ENCODE data around the gene CAPNS2. TPM values are rescaled to one million over a fixed set of nuclear protein-coding genes. Genes with fewer than 3 reads are reported as not detected.

Gene CAPNS2
- total and polyA plus RNA-seq, 9 of the 15 experiments (the other 6 are each of a cell fraction or from before 2014, with no cell fraction given): 0.12 to 0.65 (median 0.24) TPM; not detected in 2

- in situ Hi-C loops (cut with MboI): no loop called here
These were observed 26.3 kb upstream of the CAPNS2 start for GRCh38 chr16:55540221-55540620.

More at GRCh38 chr16:55540221-55540620, 26.3 kb upstream of the CAPNS2 start:
- no peak overlapping the region for H3K9ac ChIP-seq (ENCODE audit: insufficient read depth in 1 of 2, low read depth in 2 of 2, low read length in 2 of 2)
- no peak overlapping the region for H2AFZ ChIP-seq (ENCODE audit: low read depth, low read length)
- H3K4me1 ChIP-seq (replicated peaks in 1 of 2; ENCODE audit: control insufficient read depth in 2 of 2, insufficient read depth in 2 of 2, low read length in 2 of 2): no peaks in the 10 kb centered on the region
- H3K36me3 ChIP-seq (ENCODE audit: control insufficient read depth, insufficient read depth, low read length): no peaks in the 10 kb centered on the region
- CTCF ChIA-PET (ENCODE audit: low intra/inter-chr PET ratio): interaction anchor here (1.9 kb wide), 1 partner anchor 75 kb away, joined by 7 read pairs; no protein-coding TSS in a partner anchor
- no peak overlapping the region for H3K4me2 ChIP-seq (ENCODE audit: insufficient read depth, low read length)
- 83% methylated on average over 1 of the region's 1 CpG for WGBS (ENCODE audit: insufficient coverage, low coverage, missing lambda C conversion rate)
- POLR2A ChIA-PET: no interaction called here
- no peaks in the 10 kb centered on the region for H3K79me2 ChIP-seq (ENCODE audit: control insufficient read depth, insufficient read depth, low read length)
- H4K20me1 ChIP-seq (replicated peaks; ENCODE audit: control insufficient read depth, insufficient read depth, low read length): peaks cover 3% of the 10 kb centered on the region; the same call in 1 of the 2 replicates
- no peak overlapping the region for H3K4me3 ChIP-seq
- ATAC-seq (no peak), FAIRE-seq (no peak), DNase-seq (ENCODE audit: extremely low read depth in 1 of 4, low spot score in 3 of 4) (no peak)
- no peaks in the 10 kb centered on the region for H3K27me3 ChIP-seq (ENCODE audit: control insufficient read depth in 2 of 2, insufficient read depth in 2 of 2, low read length in 2 of 2)
- no peaks in the 10 kb centered on the region for H3K9me3 ChIP-seq (replicated peaks; ENCODE audit: control insufficient read depth, insufficient read depth, low read depth, low read length)
- H3K9me1 ChIP-seq (ENCODE audit: control insufficient read depth, insufficient read depth, low read length): no peaks in the 10 kb centered on the region
- intact Hi-C loops (cut with micrococcal nuclease): no loop called here
- TF ChIP-seq SIN3B (IDR thresholded peaks at IDR 0.05; ENCODE audit: low read depth): no peak
- TF ChIP-seq TAF15 (IDR thresholded peaks at IDR 0.05; ENCODE audit: low read depth, low read length): no peak
- no peak for TF ChIP-seq MAFF (IDR thresholded peaks at IDR 0.05; ENCODE audit: low read length)
- TF ChIP-seq GABPB2 (CRISPR knock-in tag; conservative IDR thresholded peaks at IDR 0.05): no peak
- TF ChIP-seq, protein P1, sequence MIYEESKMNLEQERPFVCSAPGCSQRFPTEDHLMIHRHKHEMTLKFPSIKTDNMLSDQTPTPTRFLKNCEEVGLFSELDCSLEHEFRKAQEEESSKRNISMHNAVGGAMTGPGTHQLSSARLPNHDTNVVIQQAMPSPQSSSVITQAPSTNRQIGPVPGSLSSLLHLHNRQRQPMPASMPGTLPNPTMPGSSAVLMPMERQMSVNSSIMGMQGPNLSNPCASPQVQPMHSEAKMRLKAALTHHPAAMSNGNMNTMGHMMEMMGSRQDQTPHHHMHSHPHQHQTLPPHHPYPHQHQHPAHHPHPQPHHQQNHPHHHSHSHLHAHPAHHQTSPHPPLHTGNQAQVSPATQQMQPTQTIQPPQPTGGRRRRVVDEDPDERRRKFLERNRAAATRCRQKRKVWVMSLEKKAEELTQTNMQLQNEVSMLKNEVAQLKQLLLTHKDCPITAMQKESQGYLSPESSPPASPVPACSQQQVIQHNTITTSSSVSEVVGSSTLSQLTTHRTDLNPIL (CRISPR knock-in tag; IDR thresholded peaks at IDR 0.05): no peak
- TF ChIP-seq ATF7 (IDR thresholded peaks at IDR 0.05): no peak
- no peak for TF ChIP-seq MTA1 (IDR thresholded peaks at IDR 0.05; ENCODE audit: borderline replicate concordance)
- no peak for TF ChIP-seq ZNF699 (CRISPR knock-in tag; IDR thresholded peaks at IDR 0.05; ENCODE audit: insufficient replicate concordance)
- no peak for TF ChIP-seq ZNF551 (CRISPR knock-in tag; IDR thresholded peaks at IDR 0.05)
- no TSS peak for BruUV-seq (replicated peaks)
- H3K27ac ChIP-seq (ENCODE audit: extremely low read depth, low read depth, low read length): no peak overlapping the region

All from K562 (cell line).